ENCODE results near the gene HARBI1. TPM values are rescaled to one million over a fixed set of nuclear protein-coding genes. Genes with fewer than 3 reads are reported as not detected.

Gene HARBI1
- total and polyA plus RNA-seq, 10 of the 15 experiments (the other 5 are each of a cell fraction or from before 2014, with no cell fraction given), result 3.6 to 8.4 (median 5.2) TPM

- H3K27me3 ChIP-seq (replicated peaks in 1 of 2; ENCODE audit: control insufficient read depth in 2 of 2, insufficient read depth in 2 of 2, low read length in 1 of 2), result no peaks in the 10 kb centered on the region
- H3K4me1 ChIP-seq (ENCODE audit: control insufficient read depth, insufficient read depth, low read length), result 0 out of 2 replicates have a peak, but pooled peaks cover 3% of the 10 kb centered on the region
- ChIA-PET POLR2A (no interaction called here), SMC1A (ENCODE audit: uncharacterized antibody, unreplicated experiment) (no interaction called here), RAD21 (ENCODE audit: unreplicated experiment) (no interaction called here), CTCF (interaction anchor here (0.7 kb wide), 1 partner anchor 20 kb away, joined by 3 read pairs; no protein-coding TSS in a partner anchor)
- intact Hi-C loops (cut with micrococcal nuclease; ENCODE audit: unreplicated experiment), result no loop called here
- no peak overlapping the region for H3K4me3 ChIP-seq
- ATAC-seq, result no peak
- BruUV-seq (replicated peaks), result no TSS peak
- in situ Hi-C loops (cut with MboI), result no loop called here
- 92% methylated on average over 1 of the region's 1 CpG for WGBS (ENCODE audit: insufficient coverage, insufficient replicate concordance, low lambda C conversion rate, missing lambda C conversion rate)
- no peaks in the 10 kb centered on the region for H3K36me3 ChIP-seq (ENCODE audit: control insufficient read depth in 2 of 2, insufficient read depth in 2 of 2, low read length in 1 of 2)
- no peak overlapping the region for H2AFZ ChIP-seq (ENCODE audit: control insufficient read depth, low read depth, low read length)
- no peak overlapping the region for H3K4me2 ChIP-seq (ENCODE audit: control insufficient read depth, insufficient read depth)
- no peak for FAIRE-seq
- no peaks in the 10 kb centered on the region for H4K20me1 ChIP-seq (ENCODE audit: control insufficient read depth, insufficient read depth)
- no peaks in the 10 kb centered on the region for H3K9me3 ChIP-seq (replicated peaks; ENCODE audit: control insufficient read depth, insufficient read depth, low read length)
- DNase-seq (ENCODE audit: low read depth, low spot score), result no peak
- no peak overlapping the region for H3K9ac ChIP-seq (ENCODE audit: control insufficient read depth, insufficient read depth, low read length)
- H3K79me2 ChIP-seq (ENCODE audit: control insufficient read depth, insufficient read depth, low read length), result peaks cover 17% of the 10 kb centered on the region
- H3K27ac ChIP-seq (ENCODE audit: control insufficient read depth, insufficient read depth), result no peak overlapping the region
- TF ChIP-seq GABPA (IDR thresholded peaks at IDR 0.05; ENCODE audit: low read depth), result no peak
- TF ChIP-seq NFXL1 (IDR thresholded peaks at IDR 0.05; ENCODE audit: borderline replicate concordance), result no peak
- TF ChIP-seq, protein P1, sequence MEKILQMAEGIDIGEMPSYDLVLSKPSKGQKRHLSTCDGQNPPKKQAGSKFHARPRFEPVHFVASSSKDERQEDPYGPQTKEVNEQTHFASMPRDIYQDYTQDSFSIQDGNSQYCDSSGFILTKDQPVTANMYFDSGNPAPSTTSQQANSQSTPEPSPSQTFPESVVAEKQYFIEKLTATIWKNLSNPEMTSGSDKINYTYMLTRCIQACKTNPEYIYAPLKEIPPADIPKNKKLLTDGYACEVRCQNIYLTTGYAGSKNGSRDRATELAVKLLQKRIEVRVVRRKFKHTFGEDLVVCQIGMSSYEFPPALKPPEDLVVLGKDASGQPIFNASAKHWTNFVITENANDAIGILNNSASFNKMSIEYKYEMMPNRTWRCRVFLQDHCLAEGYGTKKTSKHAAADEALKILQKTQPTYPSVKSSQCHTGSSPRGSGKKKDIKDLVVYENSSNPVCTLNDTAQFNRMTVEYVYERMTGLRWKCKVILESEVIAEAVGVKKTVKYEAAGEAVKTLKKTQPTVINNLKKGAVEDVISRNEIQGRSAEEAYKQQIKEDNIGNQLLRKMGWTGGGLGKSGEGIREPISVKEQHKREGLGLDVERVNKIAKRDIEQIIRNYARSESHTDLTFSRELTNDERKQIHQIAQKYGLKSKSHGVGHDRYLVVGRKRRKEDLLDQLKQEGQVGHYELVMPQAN (conservative IDR thresholded peaks at IDR 0.05), result no peak
- TF ChIP-seq SMC3 (IDR thresholded peaks at IDR 0.05; ENCODE audit: borderline replicate concordance, low read length), result no peak
- TF ChIP-seq ZNF207 (IDR thresholded peaks at IDR 0.05; ENCODE audit: borderline replicate concordance), result no peak
- no peak for TF ChIP-seq BHLHE40 (IDR thresholded peaks at IDR 0.05; ENCODE audit: borderline replicate concordance in 1 of 2, low read depth in 2 of 2, low read length in 1 of 2)
- no peak for TF ChIP-seq SREBF2 (IDR thresholded peaks at IDR 0.05; ENCODE audit: low read length)
- no peak for TF ChIP-seq ZBTB11 (CRISPR knock-in tag; IDR thresholded peaks at IDR 0.05)
- TF ChIP-seq, protein P2, sequence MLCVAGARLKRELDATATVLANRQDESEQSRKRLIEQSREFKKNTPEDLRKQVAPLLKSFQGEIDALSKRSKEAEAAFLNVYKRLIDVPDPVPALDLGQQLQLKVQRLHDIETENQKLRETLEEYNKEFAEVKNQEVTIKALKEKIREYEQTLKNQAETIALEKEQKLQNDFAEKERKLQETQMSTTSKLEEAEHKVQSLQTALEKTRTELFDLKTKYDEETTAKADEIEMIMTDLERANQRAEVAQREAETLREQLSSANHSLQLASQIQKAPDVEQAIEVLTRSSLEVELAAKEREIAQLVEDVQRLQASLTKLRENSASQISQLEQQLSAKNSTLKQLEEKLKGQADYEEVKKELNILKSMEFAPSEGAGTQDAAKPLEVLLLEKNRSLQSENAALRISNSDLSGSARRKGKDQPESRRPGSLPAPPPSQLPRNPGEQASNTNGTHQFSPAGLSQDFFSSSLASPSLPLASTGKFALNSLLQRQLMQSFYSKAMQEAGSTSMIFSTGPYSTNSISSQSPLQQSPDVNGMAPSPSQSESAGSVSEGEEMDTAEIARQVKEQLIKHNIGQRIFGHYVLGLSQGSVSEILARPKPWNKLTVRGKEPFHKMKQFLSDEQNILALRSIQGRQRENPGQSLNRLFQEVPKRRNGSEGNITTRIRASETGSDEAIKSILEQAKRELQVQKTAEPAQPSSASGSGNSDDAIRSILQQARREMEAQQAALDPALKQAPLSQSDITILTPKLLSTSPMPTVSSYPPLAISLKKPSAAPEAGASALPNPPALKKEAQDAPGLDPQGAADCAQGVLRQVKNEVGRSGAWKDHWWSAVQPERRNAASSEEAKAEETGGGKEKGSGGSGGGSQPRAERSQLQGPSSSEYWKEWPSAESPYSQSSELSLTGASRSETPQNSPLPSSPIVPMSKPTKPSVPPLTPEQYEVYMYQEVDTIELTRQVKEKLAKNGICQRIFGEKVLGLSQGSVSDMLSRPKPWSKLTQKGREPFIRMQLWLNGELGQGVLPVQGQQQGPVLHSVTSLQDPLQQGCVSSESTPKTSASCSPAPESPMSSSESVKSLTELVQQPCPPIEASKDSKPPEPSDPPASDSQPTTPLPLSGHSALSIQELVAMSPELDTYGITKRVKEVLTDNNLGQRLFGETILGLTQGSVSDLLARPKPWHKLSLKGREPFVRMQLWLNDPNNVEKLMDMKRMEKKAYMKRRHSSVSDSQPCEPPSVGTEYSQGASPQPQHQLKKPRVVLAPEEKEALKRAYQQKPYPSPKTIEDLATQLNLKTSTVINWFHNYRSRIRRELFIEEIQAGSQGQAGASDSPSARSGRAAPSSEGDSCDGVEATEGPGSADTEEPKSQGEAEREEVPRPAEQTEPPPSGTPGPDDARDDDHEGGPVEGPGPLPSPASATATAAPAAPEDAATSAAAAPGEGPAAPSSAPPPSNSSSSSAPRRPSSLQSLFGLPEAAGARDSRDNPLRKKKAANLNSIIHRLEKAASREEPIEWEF (IDR thresholded peaks at IDR 0.05; ENCODE audit: insufficient replicate concordance, low read depth, low read length), result no peak
- no peak for TF ChIP-seq IRF3 (IDR thresholded peaks at IDR 0.05)
Observed at GRCh38 chr11:46597155-46597554, 19.9 kb downstream of the HARBI1 start.
